Brain microvascular endothelial cell (primary cell): ENCODE measurements around the gene TMEM39A.

Source experiments
- DNase-seq: peaks from one replicate; pipeline ENCODE4 v3.0.0-alpha.2; 2020
- H3K27ac ChIP-seq: fragments of 250-450 bp; sonication (Bioruptor Pico); 2 replicates; pipeline ENCODE4 v1.5.1; 2020; ENCODE audit warnings: mild to moderate bottlenecking, moderate library complexity
- H3K27me3 ChIP-seq: fragments of 250-450 bp; sonication (Bioruptor Pico); replicated peaks from 2 replicates; pipeline ENCODE4 v1.5.1; 2020; ENCODE audit warnings: mild to moderate bottlenecking
- H3K36me3 ChIP-seq: fragments of 250-450 bp; sonication (Bioruptor Pico); replicated peaks from 2 replicates; pipeline ENCODE4 v1.5.1; 2020; ENCODE audit warnings: mild to moderate bottlenecking
- H3K4me3 ChIP-seq: 2 replicates; pipeline ENCODE4 v1.5.1; 2011; ENCODE audit warnings: low read depth, mild to moderate bottlenecking, control low read depth, low read length, moderate library complexity
- CTCF ChIP-seq: IDR thresholded peaks from 2 replicates; pipeline ENCODE4 v1.5.1; 2011; ENCODE audit warnings: low read depth, mild to moderate bottlenecking, moderate library complexity, low read length, control low read depth, inconsistent platforms; ENCODE audit errors: missing control alignments
- in situ Hi-C: cut with HindIII; loops from 2 replicates; pipeline ENCODE4 v1.10.0; 2017; ENCODE audit warnings: low sequenced_read_pairs, low pct_ligation_motif_present

The TMEM39A gene

GRCh38 chr3:119492810-119493209, 29.4 kb upstream of the TMEM39A start:
- Histone ChIP-seq H3K27me3 (no peaks in the 10 kb centered on the region), H3K36me3 (peaks cover 4% of the 10 kb centered on the region), H3K27ac (no peak overlapping the region), H3K4me3 (no peak overlapping the region)
- DNase-seq, result no peak
- in situ Hi-C loops, result no loop called here
- no peak for TF ChIP-seq CTCF

- DNase-seq, result no peak
- peaks cover 4% of the 10 kb centered on the region for H3K36me3 ChIP-seq
- H3K4me3 ChIP-seq, result no peak overlapping the region
- in situ Hi-C loops, result no loop called here
- no peak overlapping the region for H3K27ac ChIP-seq
- no peak for TF ChIP-seq CTCF
- H3K27me3 ChIP-seq, result no peaks in the 10 kb centered on the region
Observed at GRCh38 chr3:119492128-119492527, 28.7 kb upstream of the TMEM39A start.

- Histone ChIP-seq H3K4me3 (no peak overlapping the region), H3K27me3 (no peaks in the 10 kb centered on the region), H3K27ac (no peak overlapping the region), H3K36me3 (peaks cover 15% of the 10 kb centered on the region)
- TF ChIP-seq CTCF, result no peak
- no peak for DNase-seq
- in situ Hi-C loops, result no loop called here
Observed at GRCh38 chr3:119490153-119490552, 26.7 kb upstream of the TMEM39A start.

- Histone ChIP-seq H3K27ac (no peak overlapping the region), H3K27me3 (no peaks in the 10 kb centered on the region), H3K4me3 (no peak overlapping the region), H3K36me3 (peaks cover 14% of the 10 kb centered on the region)
- TF ChIP-seq CTCF, result no peak
- in situ Hi-C loops, result no loop called here
- no peak for DNase-seq
Observed at GRCh38 chr3:119485563-119485962, 22.1 kb upstream of the TMEM39A start.

- DNase-seq, result no peak
- H3K36me3 ChIP-seq, result peaks cover 14% of the 10 kb centered on the region
- no peak overlapping the region for H3K27ac ChIP-seq
- no peak overlapping the region for H3K4me3 ChIP-seq
- TF ChIP-seq CTCF, result no peak
- no peaks in the 10 kb centered on the region for H3K27me3 ChIP-seq
- in situ Hi-C loops, result no loop called here
Observed at GRCh38 chr3:119483101-119483500, 19.7 kb upstream of the TMEM39A start.

- no peak overlapping the region for H3K4me3 ChIP-seq
- H3K36me3 ChIP-seq, result peaks cover 12% of the 10 kb centered on the region
- no peak for TF ChIP-seq CTCF
- no peak for DNase-seq
- no peaks in the 10 kb centered on the region for H3K27me3 ChIP-seq
- in situ Hi-C loops, result no loop called here
- no peak overlapping the region for H3K27ac ChIP-seq
Observed at GRCh38 chr3:119481079-119481478, 17.7 kb upstream of the TMEM39A start.
